Measurements from ENCODE around the gene CEP70.

CEP70 gene

GRCh38 chr3:138448631-138449030 lies 145.4 kb downstream of the CEP70 start:
- DNase-seq = no peak

- no peak for DNase-seq
Measured at GRCh38 chr3:138445654-138446053, 148.4 kb downstream of the CEP70 start.

- DNase-seq = no peak
Measured at GRCh38 chr3:138445236-138445635, 148.8 kb downstream of the CEP70 start.

All from NCI-H2029 treated with DMSO at 0.1 percent for 48 hours (cell line).